SIG-M5 treated with dmso at 0.1 percent for 504 hours (cell line): ENCODE measurements around the gene DCTN1.

Experiments
- DNase-seq: peaks from one replicate; lab custom pipeline; 2025; ENCODE audit not compliant: unreplicated experiment; lab: John Stamatoyannopoulos, UW

The DCTN1 gene

DNA sequence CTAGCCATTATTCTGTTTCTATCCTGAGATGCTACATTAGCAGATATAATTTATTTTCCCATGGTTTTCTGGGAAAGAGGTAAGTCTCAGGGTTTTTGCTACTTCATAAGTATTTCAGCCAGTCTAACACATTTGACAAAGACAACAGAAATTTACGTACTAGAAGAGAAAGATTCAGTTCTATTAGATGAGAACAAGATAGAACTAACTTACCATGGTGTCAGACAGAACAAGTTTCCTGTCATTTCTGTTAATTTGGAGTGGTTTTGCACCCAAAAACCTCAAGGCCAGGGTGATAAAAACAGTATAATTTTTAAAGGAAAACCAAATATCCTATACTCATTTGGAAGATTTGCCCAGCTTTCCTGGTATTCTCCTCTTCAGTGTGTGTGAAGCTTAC, 52.5 kb downstream of the DCTN1 start:
- no peak for DNase-seq

DNA sequence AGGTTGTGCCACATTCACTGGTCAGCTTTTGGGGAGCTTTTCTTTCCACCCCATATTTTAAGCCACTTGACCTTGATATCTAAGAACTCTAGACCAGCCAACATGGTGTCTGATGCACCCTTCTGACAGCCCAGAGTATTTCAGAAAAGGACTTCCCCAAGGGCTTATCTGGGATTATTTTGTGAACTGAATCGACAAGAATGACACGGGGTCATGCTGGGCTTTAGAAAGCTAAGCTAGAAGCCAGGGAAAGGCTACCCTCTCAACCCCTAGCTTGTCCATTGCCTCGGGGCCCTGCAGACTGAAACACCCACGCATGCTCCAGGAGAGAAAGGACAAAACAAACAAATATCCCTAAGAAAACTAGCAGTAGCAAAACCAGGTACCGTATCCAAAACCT, 52.9 kb downstream of the DCTN1 start:
- DNase-seq = no peak

DNA sequence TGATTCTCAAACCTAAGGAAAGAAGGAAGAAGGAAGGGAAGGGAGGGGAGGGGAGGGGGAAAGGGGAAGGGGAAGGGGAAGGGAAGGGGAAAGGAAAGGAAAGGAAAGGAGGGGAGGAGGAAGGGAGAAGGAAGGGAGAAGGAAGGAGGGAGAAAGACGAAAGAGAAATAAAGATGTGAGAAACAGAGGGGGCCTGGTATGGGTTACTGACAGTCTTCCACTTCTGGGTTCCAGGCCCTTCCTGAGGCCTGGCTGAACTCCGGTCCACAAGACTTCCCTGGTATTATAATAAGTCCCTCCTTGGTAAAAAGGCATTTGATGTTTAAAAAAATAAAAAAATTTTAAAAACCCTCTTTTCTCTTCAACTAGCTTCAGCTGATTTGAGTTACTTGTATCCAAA, 54.3 kb downstream of the DCTN1 start:
- DNase-seq = no peak

DNA sequence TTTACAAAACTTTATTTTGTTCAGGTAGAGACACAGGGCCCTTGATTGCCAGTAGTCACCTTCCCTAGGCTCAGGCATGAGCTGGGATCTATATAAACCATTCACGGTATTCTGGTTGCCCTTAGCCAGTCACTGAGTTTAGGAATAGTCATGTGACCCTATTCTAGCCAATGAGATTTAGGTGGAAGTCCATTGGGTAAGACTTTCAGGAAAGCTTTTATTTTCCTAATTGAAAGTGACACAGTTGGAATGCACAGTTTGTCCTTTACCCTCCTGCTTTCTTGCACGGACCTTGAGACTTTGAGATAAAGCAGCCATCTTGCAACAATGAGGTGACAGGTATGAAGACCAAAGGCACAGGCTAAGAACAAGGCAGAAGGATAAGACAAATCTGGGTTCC, 58.4 kb downstream of the DCTN1 start:
- no peak for DNase-seq

DNA sequence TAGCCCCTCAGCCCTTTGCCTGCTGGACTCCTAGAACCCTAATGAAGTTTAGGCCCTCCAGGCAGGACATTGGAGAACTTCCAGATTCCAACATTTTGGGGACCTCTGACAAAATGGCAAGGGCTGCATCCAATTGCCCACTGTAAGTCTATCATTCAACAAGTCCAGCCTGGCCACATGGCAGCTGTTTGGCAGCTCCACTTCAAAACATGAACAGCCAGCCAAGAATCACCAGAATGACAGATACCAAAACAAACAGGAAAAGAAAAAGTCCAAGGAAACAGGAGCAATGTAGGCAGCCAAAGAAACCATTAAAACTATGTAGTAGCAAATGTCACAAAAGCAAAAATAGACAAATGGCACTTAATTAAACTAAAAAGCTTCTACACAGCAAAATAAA, 62.4 kb downstream of the DCTN1 start:
- DNase-seq = no peak

DNA sequence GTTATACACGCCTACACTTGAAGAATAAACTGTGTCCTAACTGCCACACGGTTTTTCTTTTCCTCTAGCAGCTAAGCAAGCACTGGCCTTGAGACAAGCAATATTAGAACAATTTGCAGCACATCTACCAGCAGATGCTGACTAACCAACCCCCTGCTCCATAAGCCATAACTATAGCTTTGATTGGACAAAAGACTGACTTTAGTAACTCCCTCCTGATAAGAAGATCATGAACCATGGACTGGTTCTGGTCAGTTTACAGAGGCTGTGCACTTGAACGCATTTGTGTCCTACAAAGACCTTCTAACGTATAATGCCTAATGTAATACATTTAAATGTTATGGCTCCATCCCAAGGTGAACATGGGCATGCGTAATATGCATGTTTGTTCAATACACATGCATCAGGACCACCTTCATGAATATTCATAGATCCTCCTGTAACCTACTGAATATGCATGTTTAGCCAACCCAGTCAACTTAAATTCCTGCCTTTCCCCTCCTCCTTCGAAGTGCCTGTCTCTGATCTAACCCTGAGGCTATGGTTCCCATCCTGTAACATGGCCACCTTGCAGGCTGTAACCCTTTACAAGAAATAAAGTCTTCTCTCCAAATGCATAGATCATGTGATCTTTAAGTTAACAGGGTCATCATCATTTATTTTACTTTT, 63.4 kb downstream of the DCTN1 start:
- DNase-seq = no peak

DNA sequence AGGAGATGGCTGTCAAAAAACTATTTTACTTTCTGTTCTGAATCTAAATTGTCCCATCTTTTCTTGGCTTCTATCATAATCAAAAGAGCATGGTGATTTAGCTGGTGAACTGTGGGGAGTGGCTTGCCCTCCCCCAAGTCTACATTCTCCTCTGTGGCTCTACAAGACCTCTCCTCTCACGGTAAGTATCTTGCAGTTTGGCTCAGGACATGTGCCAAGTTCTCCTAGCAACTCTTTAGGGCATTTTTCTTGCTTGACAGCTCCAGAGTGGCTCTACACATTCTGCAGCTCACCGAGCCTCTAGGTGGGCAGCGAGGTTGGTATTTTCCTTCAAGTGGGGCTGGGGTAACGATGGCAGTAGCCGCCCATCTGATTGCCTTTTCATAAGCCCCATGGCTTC, 66.0 kb downstream of the DCTN1 start:
- no peak for DNase-seq

DNA sequence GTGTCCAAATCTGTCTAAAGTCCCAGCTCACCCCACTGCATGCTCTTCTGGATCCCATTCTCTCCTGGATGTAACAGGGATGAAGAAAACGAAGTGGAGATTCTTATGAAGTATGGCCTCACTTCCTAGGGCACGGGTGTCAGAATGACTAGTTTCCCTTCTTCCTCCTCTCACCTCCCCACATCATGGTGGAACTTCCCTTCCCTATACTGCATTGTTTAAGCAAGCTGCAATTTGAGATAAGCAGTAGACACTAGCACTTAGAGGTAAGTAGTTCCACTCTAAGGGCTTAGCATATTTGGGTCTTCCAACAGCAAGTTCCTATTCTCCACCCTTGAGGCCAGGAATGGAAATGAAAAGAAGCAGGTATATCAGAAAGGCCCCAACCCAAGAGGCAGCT, 66.6 kb downstream of the DCTN1 start:
- no peak for DNase-seq

DNA sequence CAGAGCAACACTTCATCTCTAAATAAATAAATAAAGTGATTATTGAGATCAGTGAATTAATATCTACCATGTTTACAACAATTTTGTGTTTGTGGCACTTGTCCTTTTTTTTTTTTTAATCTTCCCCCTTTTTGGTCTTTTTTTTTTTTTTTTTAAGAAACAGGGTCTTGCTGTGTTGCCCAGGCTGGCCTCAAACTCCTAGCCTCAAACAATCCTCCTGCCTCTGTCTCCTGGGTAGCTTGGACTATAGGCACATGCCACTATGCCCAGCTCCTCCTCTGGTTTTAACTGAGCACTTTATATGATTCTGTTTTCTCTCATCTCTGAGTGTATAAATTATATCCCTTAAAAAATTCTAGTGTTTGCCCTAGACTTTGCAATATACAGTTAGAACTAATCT, 67.2 kb downstream of the DCTN1 start:
- no peak for DNase-seq
